ENCODE data around the gene SLC22A3.

The SLC22A3 gene

GRCh38 chr6:160378218-160378617 lies 30.0 kb downstream of the SLC22A3 start:
- TF ChIP-seq, protein P1, sequence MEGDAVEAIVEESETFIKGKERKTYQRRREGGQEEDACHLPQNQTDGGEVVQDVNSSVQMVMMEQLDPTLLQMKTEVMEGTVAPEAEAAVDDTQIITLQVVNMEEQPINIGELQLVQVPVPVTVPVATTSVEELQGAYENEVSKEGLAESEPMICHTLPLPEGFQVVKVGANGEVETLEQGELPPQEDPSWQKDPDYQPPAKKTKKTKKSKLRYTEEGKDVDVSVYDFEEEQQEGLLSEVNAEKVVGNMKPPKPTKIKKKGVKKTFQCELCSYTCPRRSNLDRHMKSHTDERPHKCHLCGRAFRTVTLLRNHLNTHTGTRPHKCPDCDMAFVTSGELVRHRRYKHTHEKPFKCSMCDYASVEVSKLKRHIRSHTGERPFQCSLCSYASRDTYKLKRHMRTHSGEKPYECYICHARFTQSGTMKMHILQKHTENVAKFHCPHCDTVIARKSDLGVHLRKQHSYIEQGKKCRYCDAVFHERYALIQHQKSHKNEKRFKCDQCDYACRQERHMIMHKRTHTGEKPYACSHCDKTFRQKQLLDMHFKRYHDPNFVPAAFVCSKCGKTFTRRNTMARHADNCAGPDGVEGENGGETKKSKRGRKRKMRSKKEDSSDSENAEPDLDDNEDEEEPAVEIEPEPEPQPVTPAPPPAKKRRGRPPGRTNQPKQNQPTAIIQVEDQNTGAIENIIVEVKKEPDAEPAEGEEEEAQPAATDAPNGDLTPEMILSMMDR (IDR thresholded peaks at IDR 0.05; ENCODE audit: low read depth, low read length) = no peak
- TF ChIP-seq MYC (IDR thresholded peaks at IDR 0.05; ENCODE audit: low read depth, low read length) (no peak), POLR2A (IDR thresholded peaks at IDR 0.05; ENCODE audit: extremely low read depth, insufficient read length) (no peak), MAX (IDR thresholded peaks at IDR 0.05; ENCODE audit: low read depth, low read length) (no peak)
- H3K4me3 ChIP-seq (ENCODE audit: low read depth, low read length) = no peak overlapping the region
- no peak for DNase-seq (ENCODE audit: low read depth)

DNA sequence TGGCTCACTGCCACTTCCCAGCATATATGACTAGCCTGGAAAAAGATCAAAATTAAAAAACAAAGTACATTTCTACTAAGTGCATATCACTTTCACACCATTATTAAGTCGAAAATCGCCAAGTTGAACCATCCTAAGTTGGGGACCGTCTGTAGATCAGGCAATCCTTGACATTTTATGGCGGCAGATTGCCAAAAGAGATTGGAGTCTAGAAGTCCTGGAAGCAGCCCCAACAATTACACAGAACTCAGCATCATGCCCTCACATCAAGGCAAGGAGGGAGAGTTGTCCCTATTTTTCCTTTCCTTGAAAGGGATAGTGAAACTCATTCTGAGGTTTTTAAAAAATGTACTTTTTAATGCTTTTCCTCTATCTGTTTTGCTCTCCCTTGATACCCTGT lies 30.7 kb downstream of the SLC22A3 start:
- H3K4me3 ChIP-seq (ENCODE audit: low read depth, low read length) = no peak overlapping the region
- TF ChIP-seq MAX (IDR thresholded peaks at IDR 0.05; ENCODE audit: low read depth, low read length) = no peak
- TF ChIP-seq, protein P1 (IDR thresholded peaks at IDR 0.05; ENCODE audit: low read depth, low read length) = no peak
- no peak for TF ChIP-seq MYC (IDR thresholded peaks at IDR 0.05; ENCODE audit: low read depth, low read length)
- no peak for TF ChIP-seq POLR2A (IDR thresholded peaks at IDR 0.05; ENCODE audit: extremely low read depth, insufficient read length)
- no peak for DNase-seq (ENCODE audit: low read depth)

DNA sequence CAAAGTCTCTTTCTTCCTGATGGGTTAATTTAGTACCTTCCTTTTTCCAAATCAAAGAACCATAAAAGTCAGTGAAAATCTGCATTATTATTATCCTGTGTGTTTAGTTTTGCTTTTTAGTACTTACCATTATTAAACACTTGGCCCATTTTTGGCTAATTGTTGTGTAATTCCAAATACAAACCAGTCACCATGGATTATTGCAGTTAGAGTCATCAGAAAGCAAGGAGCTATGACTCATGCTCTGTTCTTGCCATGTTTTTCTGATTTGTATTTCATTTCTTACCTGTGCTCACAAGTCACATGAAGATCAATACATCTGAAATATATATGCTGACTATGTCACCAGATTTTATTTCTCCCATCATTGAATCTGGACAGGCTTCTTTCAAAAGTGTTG lies 31.3 kb downstream of the SLC22A3 start:
- no peak overlapping the region for H3K4me3 ChIP-seq (ENCODE audit: low read depth, low read length)
- no peak for TF ChIP-seq MYC (IDR thresholded peaks at IDR 0.05; ENCODE audit: low read depth, low read length)
- TF ChIP-seq, protein P1 (IDR thresholded peaks at IDR 0.05; ENCODE audit: low read depth, low read length) = no peak
- TF ChIP-seq POLR2A (IDR thresholded peaks at IDR 0.05; ENCODE audit: extremely low read depth, insufficient read length) = no peak
- TF ChIP-seq MAX (IDR thresholded peaks at IDR 0.05; ENCODE audit: low read depth, low read length) = no peak
- no peak for DNase-seq (ENCODE audit: low read depth)

- TF ChIP-seq MYC (IDR thresholded peaks at IDR 0.05; ENCODE audit: low read depth, low read length) (no peak), MAX (IDR thresholded peaks at IDR 0.05; ENCODE audit: low read depth, low read length) (no peak), POLR2A (IDR thresholded peaks at IDR 0.05; ENCODE audit: extremely low read depth, insufficient read length) (no peak)
- TF ChIP-seq, protein P1 (IDR thresholded peaks at IDR 0.05; ENCODE audit: low read depth, low read length) = no peak
- no peak for DNase-seq (ENCODE audit: low read depth)
Observed at GRCh38 chr6:160382946-160383345, 34.8 kb downstream of the SLC22A3 start.

DNA sequence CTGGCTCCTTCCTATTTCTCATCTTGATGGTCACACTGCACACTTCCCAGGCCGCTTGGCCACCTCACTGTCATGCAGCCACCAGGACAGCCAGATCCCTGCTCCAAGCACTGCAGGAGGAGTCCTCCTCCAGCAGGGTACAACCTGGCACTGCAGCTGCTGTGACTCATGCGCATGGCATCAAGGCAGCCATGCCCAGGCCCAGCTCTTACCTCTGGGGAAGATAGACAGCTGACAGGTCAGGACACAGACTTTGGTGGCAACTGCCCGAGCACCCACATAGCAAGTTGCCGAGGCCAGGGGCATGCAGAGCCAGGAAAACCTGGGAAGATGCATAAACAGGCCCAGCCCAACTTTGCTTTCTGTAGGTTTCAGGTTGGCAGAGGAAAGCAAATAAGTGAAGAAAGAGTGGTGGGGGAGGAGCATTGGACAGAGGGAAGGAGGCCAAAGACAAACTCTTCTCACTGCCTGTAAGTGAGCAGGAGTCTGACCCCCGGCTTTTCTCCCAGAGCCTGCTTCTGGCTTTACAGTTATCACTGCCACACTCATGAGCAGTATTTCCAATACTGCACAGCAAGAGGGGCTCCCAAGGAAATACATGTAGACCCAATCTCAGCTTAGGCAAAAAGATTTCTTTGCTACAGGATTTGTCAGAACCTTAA lies 38.8 kb downstream of the SLC22A3 start:
- no peak for DNase-seq (ENCODE audit: low read depth)
- no peak overlapping the region for H3K4me3 ChIP-seq (ENCODE audit: low read depth, low read length)
- no peak for TF ChIP-seq POLR2A (IDR thresholded peaks at IDR 0.05; ENCODE audit: extremely low read depth, insufficient read length)
- TF ChIP-seq MYC (IDR thresholded peaks at IDR 0.05; ENCODE audit: low read depth, low read length) = no peak
- no peak for TF ChIP-seq MAX (IDR thresholded peaks at IDR 0.05; ENCODE audit: low read depth, low read length)
- TF ChIP-seq, protein P1 (IDR thresholded peaks at IDR 0.05; ENCODE audit: low read depth, low read length) = no peak

More at GRCh38 chr6:160382946-160383345, 34.8 kb downstream of the SLC22A3 start:
- H3K4me3 ChIP-seq (ENCODE audit: low read depth, low read length) = no peak overlapping the region

All from NB4 (cell line).